ENCODE results near the gene CORO2A. TPM values are rescaled to one million over a fixed set of nuclear protein-coding genes. Genes with fewer than 3 reads are reported as not detected.

Gene CORO2A

DNA sequence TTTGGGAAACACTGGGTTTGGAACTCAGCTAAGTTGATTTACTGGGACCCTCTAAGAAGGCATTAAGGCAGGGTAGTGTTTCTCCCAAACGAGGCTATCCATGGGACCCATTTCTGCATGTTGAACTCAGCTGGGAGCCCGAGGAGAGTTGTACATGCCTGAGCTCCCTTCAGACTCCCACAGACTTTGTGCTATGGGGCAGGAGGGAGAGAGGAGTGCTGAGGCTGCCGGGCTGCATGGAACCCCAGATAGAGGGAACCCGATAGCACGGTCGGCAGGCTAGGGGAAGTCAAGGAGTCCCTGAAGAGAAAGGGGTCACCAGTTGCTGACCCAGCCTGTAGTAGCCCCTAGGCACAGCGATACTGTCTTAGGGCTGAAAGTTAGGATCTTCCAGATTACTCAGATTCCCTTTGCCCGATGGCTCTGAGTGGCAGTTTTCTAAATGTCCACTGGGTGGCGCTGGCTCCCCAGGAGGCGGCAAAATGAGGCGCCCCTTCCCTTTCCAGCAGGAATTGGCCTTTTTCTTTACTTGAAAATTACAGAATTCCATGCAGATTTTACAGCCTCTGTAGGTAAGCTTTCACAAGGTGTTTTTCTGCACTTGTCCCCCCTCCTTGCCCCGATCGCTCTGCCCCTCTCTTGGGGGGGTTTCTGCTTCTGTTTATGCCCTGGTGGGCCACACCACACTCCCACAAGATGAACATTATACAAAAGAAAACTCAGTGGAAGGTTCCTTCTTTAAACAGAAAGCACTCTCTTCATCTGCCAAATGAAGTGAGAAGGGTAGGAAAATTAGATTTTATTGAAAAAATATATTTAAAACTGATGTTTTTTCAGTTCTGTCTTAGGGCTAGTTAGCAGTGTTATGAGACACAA lies 118.1 kb downstream of the CORO2A start:
- Histone ChIP-seq H3K36me3 (ENCODE audit: insufficient read depth, low read length) (peaks cover 9% of the 10 kb centered on the region), H3K4me3 (ENCODE audit: low read length) (no peak overlapping the region), H3K27me3 (ENCODE audit: control insufficient read depth, insufficient read depth, low read length) (no peaks in the 10 kb centered on the region), H3K9me3 (replicated peaks; ENCODE audit: low read length) (no peaks in the 10 kb centered on the region), H3K9ac (ENCODE audit: low read depth, low read length) (peak overlapping the region; percentile 7), H3K4me1 (ENCODE audit: control insufficient read depth, insufficient read depth, low read length) (peaks cover 5% of the 10 kb centered on the region), H3K4me2 (ENCODE audit: low read length) (peak overlapping the region; percentile 8)

- no peak overlapping the region for H3K9ac ChIP-seq (ENCODE audit: low read depth, low read length)
- H3K36me3 ChIP-seq (ENCODE audit: insufficient read depth, low read length), result peaks cover 5% of the 10 kb centered on the region
- no peak overlapping the region for H3K4me3 ChIP-seq (ENCODE audit: low read length)
- H3K4me2 ChIP-seq (ENCODE audit: low read length), result no peak overlapping the region
- no peaks in the 10 kb centered on the region for H3K9me3 ChIP-seq (replicated peaks; ENCODE audit: low read length)
- peaks cover 5% of the 10 kb centered on the region for H3K4me1 ChIP-seq (ENCODE audit: control insufficient read depth, insufficient read depth, low read length)
- H3K27me3 ChIP-seq (ENCODE audit: control insufficient read depth, insufficient read depth, low read length), result no peaks in the 10 kb centered on the region
These were observed 120.7 kb downstream of the CORO2A start for GRCh38 chr9:98071737-98072136.

Small RNAs within 50 kb of the gene (small RNA-seq; reads per million reads assigned to genes)
- 0.28 reads per million for gene MIR6854
- not detected for gene RF00017

Data from skeletal muscle satellite cell (primary cell).